ENCODE data around the gene ESRRA. TPM values are rescaled to one million over a fixed set of nuclear protein-coding genes. Genes with fewer than 3 reads are reported as not detected.

Gene ESRRA
- total and polyA plus RNA-seq, 2 of the 13 experiments (the other 11 are each of a cell fraction or from before 2014, with no cell fraction given): 18.1 to 36.3 TPM

- TF ChIP-seq ZNF780A (CRISPR knock-in tag; IDR thresholded peaks at IDR 0.05) (no peak), ONECUT2 (CRISPR knock-in tag; IDR thresholded peaks at IDR 0.05) (no peak), DPF2 (CRISPR knock-in tag; IDR thresholded peaks at IDR 0.05; ENCODE audit: borderline replicate concordance, low read depth) (no peak), ZGPAT (CRISPR knock-in tag; IDR thresholded peaks at IDR 0.05) (no peak; the same call in 1 of the 2 replicates), POLR2AphosphoS5 (IDR thresholded peaks at IDR 0.05; ENCODE audit: low read depth, low read length) (peak; percentile 90), CEBPZ (IDR thresholded peaks at IDR 0.05; ENCODE audit: low read length) (no peak), ZNF589 (CRISPR knock-in tag; conservative IDR thresholded peaks at IDR 0.05) (no peak), TARDBP (CRISPR knock-in tag; IDR thresholded peaks at IDR 0.05) (no peak), ZNF343 (CRISPR knock-in tag; IDR thresholded peaks at IDR 0.05) (no peak), NFIB (CRISPR knock-in tag; IDR thresholded peaks at IDR 0.05; ENCODE audit: borderline replicate concordance) (no peak), MEF2D (CRISPR knock-in tag; IDR thresholded peaks at IDR 0.05) (peak; percentile 59; the same call in 1 of the 2 replicates), ZBTB2 (CRISPR knock-in tag; IDR thresholded peaks at IDR 0.05; ENCODE audit: low read depth) (no peak; the same call in 1 of the 2 replicates), GPN1 (CRISPR knock-in tag; IDR thresholded peaks at IDR 0.05; ENCODE audit: borderline replicate concordance) (no peak), ZNF382 (CRISPR knock-in tag; IDR thresholded peaks at IDR 0.05; ENCODE audit: borderline replicate concordance) (no peak), MTA3 (CRISPR knock-in tag; IDR thresholded peaks at IDR 0.05) (no peak)
- TF ChIP-seq, protein P1, sequence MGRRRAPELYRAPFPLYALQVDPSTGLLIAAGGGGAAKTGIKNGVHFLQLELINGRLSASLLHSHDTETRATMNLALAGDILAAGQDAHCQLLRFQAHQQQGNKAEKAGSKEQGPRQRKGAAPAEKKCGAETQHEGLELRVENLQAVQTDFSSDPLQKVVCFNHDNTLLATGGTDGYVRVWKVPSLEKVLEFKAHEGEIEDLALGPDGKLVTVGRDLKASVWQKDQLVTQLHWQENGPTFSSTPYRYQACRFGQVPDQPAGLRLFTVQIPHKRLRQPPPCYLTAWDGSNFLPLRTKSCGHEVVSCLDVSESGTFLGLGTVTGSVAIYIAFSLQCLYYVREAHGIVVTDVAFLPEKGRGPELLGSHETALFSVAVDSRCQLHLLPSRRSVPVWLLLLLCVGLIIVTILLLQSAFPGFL (CRISPR knock-in tag; IDR thresholded peaks at IDR 0.05): no peak
- TF ChIP-seq, protein P2, sequence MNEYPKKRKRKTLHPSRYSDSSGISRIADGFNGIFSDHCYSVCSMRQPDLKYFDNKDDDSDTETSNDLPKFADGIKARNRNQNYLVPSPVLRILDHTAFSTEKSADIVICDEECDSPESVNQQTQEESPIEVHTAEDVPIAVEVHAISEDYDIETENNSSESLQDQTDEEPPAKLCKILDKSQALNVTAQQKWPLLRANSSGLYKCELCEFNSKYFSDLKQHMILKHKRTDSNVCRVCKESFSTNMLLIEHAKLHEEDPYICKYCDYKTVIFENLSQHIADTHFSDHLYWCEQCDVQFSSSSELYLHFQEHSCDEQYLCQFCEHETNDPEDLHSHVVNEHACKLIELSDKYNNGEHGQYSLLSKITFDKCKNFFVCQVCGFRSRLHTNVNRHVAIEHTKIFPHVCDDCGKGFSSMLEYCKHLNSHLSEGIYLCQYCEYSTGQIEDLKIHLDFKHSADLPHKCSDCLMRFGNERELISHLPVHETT (CRISPR knock-in tag; conservative IDR thresholded peaks at IDR 0.05): peak; percentile 84
Observed at GRCh38 chr11:64317325-64317960, 12.1 kb downstream of the ESRRA start, which contains the start of gene TRMT112 (continued).
